Measurements from ENCODE around the gene TOPAZ1. TPM values are rescaled to one million over a fixed set of nuclear protein-coding genes. Genes with fewer than 3 reads are reported as not detected.

The TOPAZ1 gene
- total RNA-seq, 4 donors from 2014 or later = not detected

DNA sequence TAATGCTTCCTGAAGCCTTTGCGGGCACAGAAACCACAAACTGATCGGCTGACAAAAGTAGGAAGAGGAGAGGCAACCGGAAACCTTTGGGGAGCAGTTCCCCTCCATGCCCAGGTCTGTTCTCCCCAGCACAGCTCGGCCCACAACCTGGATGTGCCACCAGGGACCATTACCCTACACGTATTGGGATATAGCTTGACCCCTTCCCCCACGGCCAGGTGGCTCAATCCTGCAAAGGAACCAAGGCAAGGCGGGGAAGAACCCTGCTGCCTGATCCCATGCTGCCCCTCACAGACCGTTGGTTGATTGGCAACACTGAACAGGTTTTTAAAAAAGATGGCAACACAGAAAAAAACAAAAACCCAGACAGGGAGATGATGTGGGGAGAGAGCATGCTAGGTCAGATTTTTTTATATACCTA is 77.2 kb downstream of the TOPAZ1 start:
- H3K9me3 ChIP-seq = no peaks in the 10 kb centered on the region
- 60% methylated on average over 8 of the region's 8 CpGs for WGBS
- no peaks in the 10 kb centered on the region for H3K4me1 ChIP-seq
- TF ChIP-seq EP300 (IDR thresholded peaks at IDR 0.05) (no peak), POLR2AphosphoS5 (IDR thresholded peaks at IDR 0.05) (no peak), POLR2A (IDR thresholded peaks at IDR 0.05; ENCODE audit: low read depth) (no peak)
- TF ChIP-seq, protein P1, sequence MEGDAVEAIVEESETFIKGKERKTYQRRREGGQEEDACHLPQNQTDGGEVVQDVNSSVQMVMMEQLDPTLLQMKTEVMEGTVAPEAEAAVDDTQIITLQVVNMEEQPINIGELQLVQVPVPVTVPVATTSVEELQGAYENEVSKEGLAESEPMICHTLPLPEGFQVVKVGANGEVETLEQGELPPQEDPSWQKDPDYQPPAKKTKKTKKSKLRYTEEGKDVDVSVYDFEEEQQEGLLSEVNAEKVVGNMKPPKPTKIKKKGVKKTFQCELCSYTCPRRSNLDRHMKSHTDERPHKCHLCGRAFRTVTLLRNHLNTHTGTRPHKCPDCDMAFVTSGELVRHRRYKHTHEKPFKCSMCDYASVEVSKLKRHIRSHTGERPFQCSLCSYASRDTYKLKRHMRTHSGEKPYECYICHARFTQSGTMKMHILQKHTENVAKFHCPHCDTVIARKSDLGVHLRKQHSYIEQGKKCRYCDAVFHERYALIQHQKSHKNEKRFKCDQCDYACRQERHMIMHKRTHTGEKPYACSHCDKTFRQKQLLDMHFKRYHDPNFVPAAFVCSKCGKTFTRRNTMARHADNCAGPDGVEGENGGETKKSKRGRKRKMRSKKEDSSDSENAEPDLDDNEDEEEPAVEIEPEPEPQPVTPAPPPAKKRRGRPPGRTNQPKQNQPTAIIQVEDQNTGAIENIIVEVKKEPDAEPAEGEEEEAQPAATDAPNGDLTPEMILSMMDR (IDR thresholded peaks at IDR 0.05) = no peak
- H3K27ac ChIP-seq (replicated peaks in 1 of 4) = no peak overlapping the region
- intact Hi-C loops (cut with DNase I) = no loop called here
- H3K27me3 ChIP-seq = peaks cover 0 to 13% (median 0%) of the 10 kb centered on the region in 4 donors
- DNase-seq (ENCODE audit: extremely low spot score) = no peak
- no peaks in the 10 kb centered on the region for H3K36me3 ChIP-seq
- no peak overlapping the region for H3K4me3 ChIP-seq

DNA sequence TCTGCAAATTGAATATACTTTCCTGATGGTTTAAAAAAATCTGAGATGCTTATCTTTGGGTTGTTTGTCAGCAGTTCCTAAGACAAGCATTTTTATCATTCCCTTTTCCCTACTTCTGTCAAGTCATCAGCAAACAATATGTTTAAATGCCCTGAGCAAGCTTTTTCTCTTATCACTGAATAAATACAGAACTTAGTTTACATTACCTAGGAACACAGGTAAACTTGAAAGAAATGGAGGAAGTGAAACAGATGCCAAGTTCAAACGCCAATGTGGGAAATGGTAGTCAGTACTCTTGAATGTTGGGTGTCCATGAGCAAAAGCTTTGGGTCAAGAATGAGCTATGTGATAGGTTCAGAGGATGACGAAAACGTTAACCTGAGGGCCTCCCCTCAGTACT is 79.6 kb downstream of the TOPAZ1 start:
- Histone ChIP-seq H3K27ac (replicated peaks in 1 of 4) (no peak overlapping the region), H3K4me1 (no peaks in the 10 kb centered on the region), H3K36me3 (no peaks in the 10 kb centered on the region), H3K4me3 (no peak overlapping the region), H3K27me3 (peaks cover 0 to 13% (median 0%) of the 10 kb centered on the region in 4 donors), H3K9me3 (no peaks in the 10 kb centered on the region)
- TF ChIP-seq, protein P1 (IDR thresholded peaks at IDR 0.05) = no peak
- no peak for TF ChIP-seq POLR2A (IDR thresholded peaks at IDR 0.05; ENCODE audit: low read depth)
- no peak for TF ChIP-seq EP300 (IDR thresholded peaks at IDR 0.05)
- TF ChIP-seq POLR2AphosphoS5 (IDR thresholded peaks at IDR 0.05) = no peak
- no peak for DNase-seq (ENCODE audit: extremely low spot score)
- intact Hi-C loops (cut with DNase I) = loop anchor here (5.0 to 10.0 kb wide), 2 partner anchors 73 to 156 kb away; partner anchors contain the start of gene ZNF445
- WGBS = 45% methylated on average over 3 of the region's 3 CpGs

- Histone ChIP-seq H3K27me3 (peaks cover 0 to 5% (median 0%) of the 10 kb centered on the region in 4 donors), H3K9me3 (no peaks in the 10 kb centered on the region), H3K4me3 (no peak overlapping the region), H3K36me3 (no peaks in the 10 kb centered on the region), H3K27ac (replicated peaks in 1 of 4) (no peak overlapping the region), H3K4me1 (no peaks in the 10 kb centered on the region)
- TF ChIP-seq POLR2A (IDR thresholded peaks at IDR 0.05; ENCODE audit: low read depth) (no peak), EP300 (IDR thresholded peaks at IDR 0.05) (no peak), POLR2AphosphoS5 (IDR thresholded peaks at IDR 0.05) (peak in 1 of 2 donors; percentile 18)
- TF ChIP-seq, protein P1 (IDR thresholded peaks at IDR 0.05) = peak; percentile 74 to 88 (median 84)
- WGBS = 3% methylated on average over 4 of the region's 4 CpGs
- DNase-seq (ENCODE audit: extremely low spot score) = no peak
- intact Hi-C loops (cut with DNase I) = loop anchor here (5.0 to 10.0 kb wide), 2 partner anchors 71 to 154 kb away; partner anchors contain the start of gene ZNF445
Measured at GRCh38 chr3:44323341-44323955, 81.8 kb downstream of the TOPAZ1 start.

DNA sequence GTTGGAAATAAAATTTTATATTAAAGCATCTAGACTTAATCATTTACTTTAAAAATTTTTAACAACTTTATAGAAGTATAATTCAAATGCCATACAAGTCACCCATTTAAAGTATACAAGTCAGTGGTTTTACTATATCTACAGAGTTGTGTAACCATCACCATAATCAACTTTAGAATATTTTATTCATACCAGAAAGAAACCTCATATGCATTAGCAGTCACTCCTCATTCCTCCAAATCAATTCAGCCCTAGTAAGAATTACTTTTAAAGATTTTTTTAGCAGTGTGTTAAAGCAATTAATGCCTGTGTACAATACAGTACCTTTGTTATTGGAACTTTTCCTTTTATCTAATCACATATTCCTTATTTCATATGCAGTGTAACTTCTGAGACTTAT is 82.9 kb downstream of the TOPAZ1 start:
- DNase-seq (ENCODE audit: extremely low spot score) = no peak
- intact Hi-C loops (cut with DNase I) = loop anchor here (5.0 to 10.0 kb wide), 2 partner anchors 70 to 153 kb away; partner anchors contain the start of gene ZNF445
- Histone ChIP-seq H3K27ac (replicated peaks in 1 of 4) (no peak overlapping the region), H3K4me3 (no peak overlapping the region), H3K27me3 (no peaks in the 10 kb centered on the region), H3K9me3 (no peaks in the 10 kb centered on the region), H3K4me1 (no peaks in the 10 kb centered on the region), H3K36me3 (no peaks in the 10 kb centered on the region)
- TF ChIP-seq POLR2A (IDR thresholded peaks at IDR 0.05; ENCODE audit: low read depth) (no peak), POLR2AphosphoS5 (IDR thresholded peaks at IDR 0.05) (no peak), EP300 (IDR thresholded peaks at IDR 0.05) (no peak)
- TF ChIP-seq, protein P1 (IDR thresholded peaks at IDR 0.05) = no peak

Data from esophagus muscularis mucosa (tissue), 4 donors.